H1 (cell line): ENCODE data around the gene ZBTB40. TPM values are rescaled to one million over a fixed set of nuclear protein-coding genes. Genes with fewer than 3 reads are reported as not detected.

Source experiments
- CTCF ChIA-PET: fragments of 300-600 bp; sonication (Branson Sonifier 250); formaldehyde crosslinking; loops from one replicate; lab custom pipeline; 2021; ENCODE audit not compliant: partially characterized antibody; lab: Charles Lee
- POLR2A ChIA-PET: fragments of 300-600 bp; sonication (Branson Sonifier 250); formaldehyde crosslinking; loops from one replicate; lab custom pipeline; 2021; ENCODE audit warnings: inconsistent platforms; ENCODE audit not compliant: partially characterized antibody; lab: Charles Lee
- DNase-seq, 2 experiments: peaks; one replicate each; pipeline versions ENCODE4 v3.0.0 to v3.0.0-alpha.2; 2010 to 2022; ENCODE audit warnings: low spot score in 2 of 2, low read depth in 1 of 2, mixed read lengths in 1 of 2
- FAIRE-seq: peaks from 2 replicates; lab custom pipeline; 2011; peaks lifted over from hg19 to GRCh38; lab: Jason Lieb, UNC
- H2AFZ ChIP-seq: 2 replicates; pipeline ENCODE4 v1.8.1; 2012; ENCODE audit warnings: low read length, inconsistent platforms
- H2AK5ac ChIP-seq: 2 replicates; pipeline ENCODE4 v1.6.1; 2013; ENCODE audit warnings: low read depth, low read length
- H2BK120ac ChIP-seq: replicated peaks from 2 replicates; pipeline ENCODE3; 2013; ENCODE audit warnings: low read depth, low read length, inconsistent platforms
- H2BK12ac ChIP-seq: 2 replicates; pipeline ENCODE4 v1.6.1; 2013; ENCODE audit warnings: low read depth, low read length
- H2BK15ac ChIP-seq: 2 replicates; pipeline ENCODE4 v1.6.1; 2013; ENCODE audit warnings: low read length
- H2BK20ac ChIP-seq: 2 replicates; pipeline ENCODE4 v1.6.1; 2013; ENCODE audit warnings: low read length
- H2BK5ac ChIP-seq: 2 replicates; pipeline ENCODE4 v1.6.1; 2013; ENCODE audit warnings: low read depth, low read length
- H3K14ac ChIP-seq: 2 replicates; pipeline ENCODE4 v1.6.1; 2013; ENCODE audit warnings: inconsistent platforms; ENCODE audit not compliant: insufficient read length
- H3K18ac ChIP-seq: 2 replicates; pipeline ENCODE4 v1.6.1; 2013; ENCODE audit warnings: low read length; ENCODE audit errors: extremely low read depth
- H3K23ac ChIP-seq: 2 replicates; pipeline ENCODE4 v1.6.1; 2013; ENCODE audit warnings: inconsistent platforms; ENCODE audit not compliant: insufficient read length
- H3K23me2 ChIP-seq: 2 replicates; pipeline ENCODE4 v1.6.1; 2013; ENCODE audit warnings: low read depth, low read length
- H3K27ac ChIP-seq: 2 replicates; pipeline ENCODE4 v1.6.1; 2011; ENCODE audit warnings: low read depth, low read length, inconsistent platforms
- H3K27me3 ChIP-seq, 4 experiments: replicated peaks in 1 of 4; 1 replicate in 1 of 4; 2 replicates in 3 of 4; pipeline versions ENCODE4 v1.6.1 to v1.8.1; 2011 to 2013; ENCODE audit warnings: low read length in 3 of 4, mild to moderate bottlenecking in 3 of 4, inconsistent platforms in 2 of 4, mixed read lengths in 2 of 4, moderate library complexity in 1 of 4; ENCODE audit not compliant: control insufficient read depth in 3 of 4, insufficient read depth in 3 of 4; ENCODE audit errors: extremely low read depth in 1 of 4
- H3K36me3 ChIP-seq, 4 experiments: 2 replicates each; pipeline versions ENCODE4 v1.6.1 to v1.8.1; 2011 to 2013; ENCODE audit warnings: mild to moderate bottlenecking in 4 of 4, low read length in 3 of 4, moderate library complexity in 2 of 4, control low read depth in 1 of 4, inconsistent platforms in 1 of 4; ENCODE audit not compliant: insufficient read depth in 4 of 4, control insufficient read depth in 2 of 4
- H3K4ac ChIP-seq: replicated peaks from 2 replicates; pipeline ENCODE3; 2013; ENCODE audit warnings: low read length, low read depth, mixed read lengths, inconsistent platforms; ENCODE audit not compliant: insufficient read length
- H3K4me1 ChIP-seq, 4 experiments: replicated peaks in 1 of 4; 1 replicate in 1 of 4; 2 replicates in 3 of 4; pipeline versions ENCODE4 v1.6.1 to v1.8.1; 2011 to 2013; ENCODE audit warnings: low read length in 3 of 4, inconsistent platforms in 2 of 4, mixed read lengths in 1 of 4; ENCODE audit not compliant: insufficient read depth in 4 of 4, control insufficient read depth in 3 of 4
- H3K4me2 ChIP-seq, 2 experiments: 2 replicates each; pipeline versions ENCODE4 v1.6.1 to v1.8.1; 2011 to 2013; ENCODE audit warnings: low read depth in 2 of 2, low read length in 2 of 2, control low read depth in 1 of 2, inconsistent platforms in 1 of 2, mild to moderate bottlenecking in 1 of 2; ENCODE audit not compliant: insufficient read depth in 1 of 2
- H3K4me3 ChIP-seq, 4 experiments: fragments of 200-600, 300-600 bp in 1 of 4; sonication (generic), shearing (Covaris generic), sonication (Bioruptor Twin) in 1 of 4; 2 replicates each; pipeline versions ENCODE4 v1.5.1 to v1.8.1; 2011 to 2016; ENCODE audit warnings: low read length in 4 of 4, low read depth in 3 of 4, control low read depth in 2 of 4, inconsistent platforms in 2 of 4, mild to moderate bottlenecking in 2 of 4, mixed read lengths in 1 of 4, moderate library complexity in 1 of 4; ENCODE audit not compliant: insufficient read depth in 2 of 4; ENCODE audit errors: extremely low read depth in 1 of 4
- H3K56ac ChIP-seq: replicated peaks from 2 replicates; pipeline ENCODE3; 2013; ENCODE audit warnings: low read depth, mild to moderate bottlenecking, mixed read lengths, low read length, inconsistent platforms; ENCODE audit not compliant: insufficient read length
- H3K79me1 ChIP-seq: 2 replicates; pipeline ENCODE4 v1.6.1; 2013; ENCODE audit warnings: low read depth, low read length, control low read depth
- H3K79me2 ChIP-seq, 2 experiments: 2 replicates each; pipeline versions ENCODE4 v1.6.1 to v1.8.1; 2012 to 2013; ENCODE audit warnings: low read length in 2 of 2, mild to moderate bottlenecking in 2 of 2, inconsistent platforms in 1 of 2; ENCODE audit not compliant: insufficient read depth in 2 of 2, control insufficient read depth in 1 of 2
- H3K9ac ChIP-seq, 4 experiments: replicated peaks in 1 of 4; 1 replicate in 1 of 4; 2 replicates in 3 of 4; pipeline versions ENCODE4 v1.6.1 to v1.8.1; 2011 to 2013; ENCODE audit warnings: low read depth in 3 of 4, low read length in 3 of 4, control low read depth in 2 of 4, mild to moderate bottlenecking in 2 of 4, moderate library complexity in 2 of 4, inconsistent platforms in 1 of 4; ENCODE audit errors: extremely low read depth in 1 of 4
- H3K9me3 ChIP-seq, 2 experiments: 2 replicates each; pipeline versions ENCODE4 v1.6.1 to v1.8.1; 2012 to 2013; ENCODE audit warnings: mild to moderate bottlenecking in 2 of 2, moderate library complexity in 2 of 2, control low read depth in 1 of 2, inconsistent platforms in 1 of 2, low read depth in 1 of 2, low read length in 1 of 2, mixed read lengths in 1 of 2; ENCODE audit not compliant: insufficient read depth in 2 of 2
- H4K20me1 ChIP-seq, 2 experiments: replicated peaks in 1 of 2; 2 replicates each; pipeline versions ENCODE3 to v1.8.1; 2011 to 2013; ENCODE audit warnings: inconsistent platforms in 2 of 2, low read length in 2 of 2, mild to moderate bottlenecking in 1 of 2; ENCODE audit not compliant: insufficient read depth in 2 of 2, control insufficient read depth in 1 of 2
- H4K5ac ChIP-seq: 2 replicates; pipeline ENCODE4 v1.6.1; 2013; ENCODE audit warnings: low read length, low read depth, mixed read lengths, inconsistent platforms; ENCODE audit not compliant: insufficient read length
- H4K8ac ChIP-seq: 2 replicates; pipeline ENCODE4 v1.8.0; 2013; ENCODE audit warnings: mild to moderate bottlenecking, moderate library complexity, low read length, inconsistent platforms; ENCODE audit not compliant: insufficient read depth; ENCODE audit errors: extremely low read depth
- H4K91ac ChIP-seq: replicated peaks from 2 replicates; pipeline ENCODE3; 2013; ENCODE audit warnings: low read length, mixed read lengths, inconsistent platforms; ENCODE audit not compliant: insufficient read length
- EP300 ChIP-seq, 2 experiments: IDR thresholded peaks; 1 replicate in 1 of 2; 2 replicates in 1 of 2; pipeline ENCODE4 v1.6.1; 2011 to 2012; ENCODE audit warnings: low read depth in 2 of 2, low read length in 2 of 2, mild to moderate bottlenecking in 2 of 2, borderline replicate concordance in 1 of 2, inconsistent platforms in 1 of 2, moderate library complexity in 1 of 2
- MAFK ChIP-seq: IDR thresholded peaks from 2 replicates; pipeline ENCODE4 v1.6.1; 2012; ENCODE audit warnings: low read depth, mild to moderate bottlenecking, improper control_type of control experiment, low read length
- POLR2AphosphoS5 ChIP-seq: IDR thresholded peaks from 2 replicates; pipeline ENCODE4 v1.6.1; 2011; ENCODE audit warnings: low read depth, low read length
- WGBS, 2 experiments: shearing (Covaris generic) in 1 of 2; methylation state at CpG; one replicate each; pipeline versions ENCODE4 v1.1.6 to v1.1.7; 2013 to 2015; ENCODE audit warnings: low lambda C conversion rate in 2 of 2, mixed read lengths in 2 of 2, inconsistent platforms in 1 of 2, low coverage in 1 of 2, missing lambda C conversion rate in 1 of 2; ENCODE audit not compliant: insufficient replicate concordance in 2 of 2, insufficient coverage in 1 of 2, insufficient read length in 1 of 2; ENCODE audit errors: extremely low coverage in 1 of 2, missing lambda C conversion rate in 1 of 2; 5-methylcytosine and 5-hydroxymethylcytosine counted together
- polyA plus RNA-seq, 7 experiments: library from polyadenylated mRNA; depleted of rRNA in 3 of 7; stranded (reverse) in 5 of 7; unstranded in 2 of 7; fragments of >200 nt in 5 of 7; fragments of 200-250 nt in 2 of 7; gene quantifications; 1 replicate in 5 of 7; 2 replicates in 1 of 7; 4 replicates in 1 of 7; pipeline versions ENCODE4 v1.2.1 to v1.2.3, GENCODE V29; 2011 to 2013; ENCODE audit warnings: missing spikeins in 2 of 7, mixed read lengths in 2 of 7
- total RNA-seq: library from RNA; stranded (reverse); fragmentation: NEBNext Ultra II Directional; extraction: Animal tissue kit (Norgen Biotek cat#: 25700); gene quantifications from 2 replicates; pipeline ENCODE4 v1.2.1, GENCODE V29; 2021
- TF ChIP-seq, protein P1 (sequence below): IDR thresholded peaks from 2 replicates; pipeline ENCODE4 v1.6.1; 2012; ENCODE audit warnings: inconsistent platforms

Gene ZBTB40
- total and polyA plus RNA-seq, 2 of the 8 experiments (the other 6 are each of a cell fraction or from before 2014, with no cell fraction given): 3.1 to 19.3 TPM

DNA sequence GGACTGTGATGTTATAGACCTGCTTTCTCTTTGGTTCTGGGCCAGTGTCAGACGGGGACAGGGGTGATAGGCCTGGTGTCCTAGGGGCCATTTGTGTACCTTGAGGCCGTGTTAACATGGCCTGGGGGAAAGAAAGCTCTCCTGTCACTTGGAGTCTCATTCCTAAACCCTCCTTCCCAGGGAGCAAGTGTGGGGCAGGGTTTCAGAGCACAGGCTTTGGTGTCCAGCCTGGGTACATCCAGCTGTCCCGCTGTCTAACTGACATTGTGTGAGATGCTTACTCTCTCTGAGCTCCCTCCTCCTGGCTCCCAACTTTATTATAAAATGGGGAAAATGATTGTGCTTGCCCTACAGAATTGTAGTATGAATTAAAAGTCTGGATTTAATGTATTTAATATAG lies 79.1 kb downstream of the ZBTB40 start:
- Histone ChIP-seq H2BK5ac (no peak overlapping the region), H4K8ac (no peak overlapping the region), H3K79me2 (no peaks in the 10 kb centered on the region), H4K5ac (no peak overlapping the region), H2BK20ac (no peak overlapping the region), H3K79me1 (no peaks in the 10 kb centered on the region), H2BK12ac (no peak overlapping the region), H3K4me2 (no peak overlapping the region), H3K9ac (no peak overlapping the region), H3K56ac (no peak overlapping the region), H3K14ac (no peak overlapping the region), H2BK15ac (no peak overlapping the region), H3K27ac (no peak overlapping the region), H3K9me3 (no peaks in the 10 kb centered on the region), H2AK5ac (no peak overlapping the region)
- no peak for FAIRE-seq
- no peak for TF ChIP-seq EP300 (IDR thresholded peaks at IDR 0.05; ENCODE audit: borderline replicate concordance in 1 of 2, low read depth in 2 of 2, low read length in 2 of 2)
- TF ChIP-seq MAFK: no peak
- TF ChIP-seq, protein P1, sequence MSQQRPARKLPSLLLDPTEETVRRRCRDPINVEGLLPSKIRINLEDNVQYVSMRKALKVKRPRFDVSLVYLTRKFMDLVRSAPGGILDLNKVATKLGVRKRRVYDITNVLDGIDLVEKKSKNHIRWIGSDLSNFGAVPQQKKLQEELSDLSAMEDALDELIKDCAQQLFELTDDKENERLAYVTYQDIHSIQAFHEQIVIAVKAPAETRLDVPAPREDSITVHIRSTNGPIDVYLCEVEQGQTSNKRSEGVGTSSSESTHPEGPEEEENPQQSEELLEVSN: no peak
- no peak for TF ChIP-seq POLR2AphosphoS5
- TF ChIP-seq, all 59 proteins: peak for 0
- Histone ChIP-seq H3K27me3 (no peaks in the 10 kb centered on the region), H2BK120ac (no peak overlapping the region), H3K23me2 (0 out of 2 replicates have a peak, but pooled peaks cover 2% of the 10 kb centered on the region), H3K36me3 (peaks cover 0 to 11% (median 3%) of the 10 kb centered on the region in 4 experiments; a peak in 3 of 8 replicates), H3K18ac (no peak overlapping the region), H3K4ac (no peak overlapping the region), H2AFZ (no peak overlapping the region), H3K23ac (no peak overlapping the region), H3K4me3 (no peak overlapping the region), H4K91ac (no peak overlapping the region), H3K4me1 (no peaks in the 10 kb centered on the region), H4K20me1 (peaks cover 0 to 2% of the 10 kb centered on the region in 2 experiments)
- 85% methylated on average over 3 of the region's 3 CpGs; no CpG with 5 or more reads in 1 of the 2 experiments for WGBS, 2 experiments
- ChIA-PET CTCF (interaction anchor here (0.6 to 4.8 kb wide), 8 partner anchors 9 to 178 kb away, joined by 3 to 46 read pairs (median 4); partner anchors contain the start of gene C1QC), POLR2A (no interaction called here)
- DNase-seq: no peak
